ENCODE measurements around the gene ID1. TPM values are rescaled to one million over a fixed set of nuclear protein-coding genes. Genes with fewer than 3 reads are reported as not detected.

Gene ID1
- total RNA-seq, 2 donors from 2014 or later, result 356 to 514 TPM

DNA sequence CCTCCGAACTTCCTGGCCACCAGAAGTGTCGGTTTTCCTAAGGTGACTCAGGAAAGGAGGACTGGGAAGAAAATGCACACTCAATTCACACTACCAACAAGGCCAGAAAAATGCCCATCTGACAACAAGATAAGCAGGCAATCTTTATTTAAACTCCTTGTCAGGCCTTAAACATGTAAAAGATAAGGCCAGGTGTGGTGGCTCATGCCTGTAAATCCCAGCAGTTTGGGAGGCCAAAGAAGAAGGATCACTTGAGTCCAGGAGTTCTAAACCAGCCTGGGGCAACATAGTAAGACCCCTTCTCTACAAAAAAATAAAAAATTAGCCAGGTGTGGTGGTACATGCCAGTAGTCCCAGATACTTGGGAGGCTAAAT is 7.6 kb upstream of the ID1 start:
- Histone ChIP-seq H3K36me3 (no peaks in the 10 kb centered on the region), H3K4me3 (no peak overlapping the region), H3K27ac (peak overlapping the region in 1 of 2 donors; percentile 51), H3K9me3 (no peaks in the 10 kb centered on the region), H3K4me1 (replicated peaks) (no peaks in the 10 kb centered on the region), H3K27me3 (replicated peaks; ENCODE audit: insufficient read depth) (no peaks in the 10 kb centered on the region)
- intact Hi-C loops (cut with DNase I), result no loop called here
- TF ChIP-seq POLR2AphosphoS5 (IDR thresholded peaks at IDR 0.05) (no peak), POLR2A (IDR thresholded peaks at IDR 0.05) (no peak)
- TF ChIP-seq, protein P1, sequence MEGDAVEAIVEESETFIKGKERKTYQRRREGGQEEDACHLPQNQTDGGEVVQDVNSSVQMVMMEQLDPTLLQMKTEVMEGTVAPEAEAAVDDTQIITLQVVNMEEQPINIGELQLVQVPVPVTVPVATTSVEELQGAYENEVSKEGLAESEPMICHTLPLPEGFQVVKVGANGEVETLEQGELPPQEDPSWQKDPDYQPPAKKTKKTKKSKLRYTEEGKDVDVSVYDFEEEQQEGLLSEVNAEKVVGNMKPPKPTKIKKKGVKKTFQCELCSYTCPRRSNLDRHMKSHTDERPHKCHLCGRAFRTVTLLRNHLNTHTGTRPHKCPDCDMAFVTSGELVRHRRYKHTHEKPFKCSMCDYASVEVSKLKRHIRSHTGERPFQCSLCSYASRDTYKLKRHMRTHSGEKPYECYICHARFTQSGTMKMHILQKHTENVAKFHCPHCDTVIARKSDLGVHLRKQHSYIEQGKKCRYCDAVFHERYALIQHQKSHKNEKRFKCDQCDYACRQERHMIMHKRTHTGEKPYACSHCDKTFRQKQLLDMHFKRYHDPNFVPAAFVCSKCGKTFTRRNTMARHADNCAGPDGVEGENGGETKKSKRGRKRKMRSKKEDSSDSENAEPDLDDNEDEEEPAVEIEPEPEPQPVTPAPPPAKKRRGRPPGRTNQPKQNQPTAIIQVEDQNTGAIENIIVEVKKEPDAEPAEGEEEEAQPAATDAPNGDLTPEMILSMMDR (IDR thresholded peaks at IDR 0.05), result no peak
- WGBS, result 97% methylated on average over 2 of the region's 2 CpGs
- no peak for DNase-seq (ENCODE audit: low spot score)

DNA sequence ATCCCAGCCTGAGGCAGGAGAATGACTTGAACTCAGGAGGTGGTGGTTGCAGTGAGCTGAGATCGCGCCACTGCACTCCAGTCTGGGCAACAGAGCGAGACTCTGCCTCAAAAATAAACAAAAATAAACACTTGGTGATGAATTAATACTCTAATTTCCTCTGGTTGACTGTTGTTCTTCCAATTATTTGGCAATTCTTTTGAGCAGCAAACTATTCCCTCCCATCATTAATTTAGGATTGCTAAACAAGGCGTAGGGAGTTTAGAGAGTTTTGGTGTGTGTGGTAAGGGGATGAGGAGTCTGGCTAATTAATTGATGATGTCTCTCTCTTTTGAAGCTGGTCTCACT is 2.7 kb upstream of the ID1 start:
- H3K27ac ChIP-seq, result peak overlapping the region in 1 of 2 donors; percentile 18
- no peaks in the 10 kb centered on the region for H3K27me3 ChIP-seq (replicated peaks; ENCODE audit: insufficient read depth)
- H3K4me1 ChIP-seq (replicated peaks), result no peaks in the 10 kb centered on the region
- H3K4me3 ChIP-seq, result no peak overlapping the region
- H3K9me3 ChIP-seq, result no peaks in the 10 kb centered on the region
- TF ChIP-seq POLR2AphosphoS5 (IDR thresholded peaks at IDR 0.05), result no peak
- 80% methylated on average over 4 of the region's 4 CpGs for WGBS
- intact Hi-C loops (cut with DNase I), result no loop called here
- DNase-seq (ENCODE audit: low spot score), result no peak
- H3K36me3 ChIP-seq, result no peaks in the 10 kb centered on the region

DNA sequence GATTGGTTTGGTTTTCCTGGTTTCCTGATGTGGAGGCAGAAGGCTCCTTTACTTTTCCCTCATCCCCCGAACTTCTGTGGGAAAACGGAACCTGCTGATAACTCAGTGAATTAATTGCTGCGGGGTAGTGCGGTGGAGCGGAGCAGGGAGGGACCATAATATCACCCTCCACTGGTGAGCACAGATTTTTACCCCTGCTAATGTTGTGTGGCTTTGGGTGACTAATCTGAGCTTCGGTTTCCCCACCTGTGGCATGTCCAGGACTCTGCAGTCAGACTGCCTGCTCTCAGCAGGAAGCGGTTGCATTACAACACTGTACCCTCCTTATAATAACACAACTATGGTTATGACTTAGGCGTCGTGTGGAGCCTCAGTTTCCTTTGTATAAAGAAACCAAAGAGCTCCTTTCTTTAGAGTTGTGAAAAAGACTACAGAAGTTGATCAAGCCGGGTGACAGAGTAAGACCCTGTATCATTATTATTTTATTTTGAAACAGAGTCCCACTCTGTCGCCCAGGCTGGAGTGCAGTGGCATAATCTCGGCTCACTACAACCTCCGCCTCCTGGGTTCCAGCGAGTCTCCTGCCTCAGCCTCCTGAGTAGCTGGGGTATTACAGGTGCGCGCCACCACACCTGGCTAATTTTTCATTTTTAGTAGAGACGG is 2.2 kb upstream of the ID1 start:
- intact Hi-C loops (cut with DNase I), result no loop called here
- TF ChIP-seq POLR2A (IDR thresholded peaks at IDR 0.05) (no peak), POLR2AphosphoS5 (IDR thresholded peaks at IDR 0.05) (no peak)
- TF ChIP-seq, protein P1 (IDR thresholded peaks at IDR 0.05), result no peak
- H3K4me1 ChIP-seq (replicated peaks), result peaks cover 1% of the 10 kb centered on the region
- DNase-seq (ENCODE audit: low spot score), result no peak
- no peak overlapping the region for H3K4me3 ChIP-seq
- no peaks in the 10 kb centered on the region for H3K36me3 ChIP-seq
- WGBS, result 70% methylated on average over 17 of the region's 17 CpGs
- H3K9me3 ChIP-seq, result no peaks in the 10 kb centered on the region
- H3K27ac ChIP-seq, result peak overlapping the region in 1 of 2 donors; percentile 18
- no peaks in the 10 kb centered on the region for H3K27me3 ChIP-seq (replicated peaks; ENCODE audit: insufficient read depth)

DNA sequence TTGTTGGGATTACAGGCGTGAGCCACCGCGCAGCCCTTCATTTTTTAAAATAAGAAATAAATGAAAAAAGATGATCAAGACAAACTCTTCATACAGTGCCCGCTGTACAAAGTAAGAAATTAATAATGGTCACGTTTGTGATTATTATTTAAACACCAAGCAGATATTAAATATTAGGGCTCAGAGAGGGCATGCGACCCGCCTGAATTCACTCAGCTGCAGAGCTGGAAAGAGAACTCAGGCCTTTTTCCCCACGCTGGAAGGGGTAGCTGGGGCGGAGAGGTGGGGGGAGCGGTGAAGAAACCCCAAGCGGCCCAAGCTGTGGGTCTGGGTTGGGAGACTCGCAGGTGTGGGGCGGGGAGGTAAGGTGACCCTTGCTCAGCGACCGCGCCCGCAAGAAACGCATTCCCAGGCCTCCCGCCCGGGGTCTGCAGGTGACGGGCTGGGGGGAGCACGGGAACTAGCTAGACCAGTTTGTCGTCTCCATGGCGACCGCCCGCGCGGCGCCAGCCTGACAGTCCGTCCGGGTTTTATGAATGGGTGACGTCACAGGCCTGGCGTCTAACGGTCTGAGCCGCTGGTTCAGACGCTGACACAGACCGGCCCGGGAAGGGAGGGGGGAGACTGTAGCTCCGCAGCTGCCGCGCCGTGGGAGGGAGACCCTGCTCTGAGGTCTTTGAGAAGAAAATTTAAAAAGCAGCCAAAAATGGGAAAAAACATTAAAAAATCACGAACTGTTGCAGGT is 1.1 kb upstream of the ID1 start:
- Histone ChIP-seq H3K4me1 (replicated peaks) (peaks cover 12% of the 10 kb centered on the region), H3K4me3 (peak overlapping the region; percentile 69 to 71), H3K27me3 (replicated peaks; ENCODE audit: insufficient read depth) (no peaks in the 10 kb centered on the region), H3K9me3 (no peaks in the 10 kb centered on the region), H3K36me3 (no peaks in the 10 kb centered on the region), H3K27ac (peak overlapping the region; percentile 85 to 86)
- intact Hi-C loops (cut with DNase I), result loop anchor here (2.0 kb wide), 1 partner anchor 31 kb away; no protein-coding TSS in a partner anchor
- TF ChIP-seq, protein P1 (IDR thresholded peaks at IDR 0.05), result no peak
- TF ChIP-seq POLR2AphosphoS5 (IDR thresholded peaks at IDR 0.05), result peak; percentile 92
- peak; percentile 93 for TF ChIP-seq POLR2A (IDR thresholded peaks at IDR 0.05)
- peak; percentile 95 for DNase-seq (ENCODE audit: low spot score)
- 10% methylated on average over 43 of the region's 43 CpGs for whole genome bisulfite sequencing

DNA sequence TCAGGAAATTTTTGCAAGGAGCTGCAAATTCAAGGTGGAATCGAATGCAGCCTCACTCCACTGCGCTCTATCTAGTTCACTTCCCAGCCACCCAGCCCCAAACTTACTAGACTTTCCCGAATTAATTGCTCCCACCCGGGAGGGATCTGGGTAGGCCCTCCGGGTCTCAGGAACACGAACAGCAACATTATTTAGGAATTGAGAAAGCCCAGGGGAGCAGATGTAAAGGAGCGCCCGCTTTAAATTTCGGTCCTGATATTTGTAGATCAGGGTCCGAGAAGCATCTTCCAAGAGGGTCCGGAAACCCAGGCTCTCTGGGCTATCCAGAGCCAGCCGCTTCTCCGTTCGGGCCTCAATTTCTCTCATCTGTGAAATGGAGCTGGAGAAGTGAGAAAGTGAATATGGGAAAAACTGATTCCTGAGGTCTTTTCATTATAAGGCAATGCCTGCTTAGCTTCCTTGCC is 490 bp upstream of the ID1 start:
- H3K4me1 ChIP-seq (replicated peaks), result peaks cover 16% of the 10 kb centered on the region
- WGBS, result 0% methylated on average over 14 of the region's 14 CpGs

More for the DNA sequence above, 490 bp upstream of the ID1 start:
- no peaks in the 10 kb centered on the region for H3K9me3 ChIP-seq
- peak overlapping the region; percentile 85 to 86 for H3K27ac ChIP-seq
- H3K36me3 ChIP-seq, result no peaks in the 10 kb centered on the region
- no peak for DNase-seq (ENCODE audit: low spot score)
- TF ChIP-seq, protein P1 (IDR thresholded peaks at IDR 0.05), result no peak
- TF ChIP-seq POLR2AphosphoS5 (IDR thresholded peaks at IDR 0.05) (no peak), POLR2A (IDR thresholded peaks at IDR 0.05) (no peak)
- H3K4me3 ChIP-seq, result peak overlapping the region; percentile 69 to 71
- intact Hi-C loops (cut with DNase I), result loop anchor here (2.0 kb wide), 1 partner anchor 32 kb away; no protein-coding TSS in a partner anchor
- H3K27me3 ChIP-seq (replicated peaks; ENCODE audit: insufficient read depth), result no peaks in the 10 kb centered on the region
